ENCODE results near the gene SBNO2. TPM values are rescaled to one million over a fixed set of nuclear protein-coding genes. Genes with fewer than 3 reads are reported as not detected.

The SBNO2 gene
- 23.2 and 120 TPM in 2 replicates for total RNA-seq

GRCh38 chr19:1173845-1174809 is at the start of gene SBNO2:
TSS of gene SBNO2 (minus strand) at chr19:1174268. CDS start at chr19:1154276, 19,992 bp downstream.

GRCh38 chr19:1205114-1206099 is 31.3 kb upstream of the SBNO2 start, which contains the start of gene STK11:
TSS of gene STK11 (plus strand) at chr19:1205778. CDS start at chr19:1206914, 1,136 bp downstream.

GRCh38 chr19:1103708-1104310 is 70.3 kb downstream of the SBNO2 start, which contains the start of gene GPX4:
TSS of gene GPX4 (plus strand) at chr19:1103994. CDS start at chr19:1104044, 50 bp downstream.

GRCh38 chr19:1094978-1095701 is 78.9 kb downstream of the SBNO2 start, which contains the start of gene POLR2E:
TSS of gene POLR2E (minus strand) at chr19:1095375. CDS start at chr19:1095315, 60 bp downstream.

GRCh38 chr19:1066748-1067340 is 107.2 kb downstream of the SBNO2 start, which contains the start of gene ARHGAP45:
TSS of gene ARHGAP45 (plus strand) at chr19:1067167. CDS start at chr19:1067406, 239 bp downstream.

Other genes starting within 250 kb of the SBNO2 start
- 12.0 and 12.4 TPM in 2 replicates for gene ARID3A, start 248.2 kb downstream of the SBNO2 start, total RNA-seq
- 61.9 and 65.2 TPM in 2 replicates for gene WDR18, start 189.9 kb downstream of the SBNO2 start, total RNA-seq
- gene GRIN3B, start 173.8 kb downstream of the SBNO2 start, total RNA-seq: 1.4 and 2.1 TPM in 2 replicates
- gene TMEM259, start 153.1 kb downstream of the SBNO2 start, total RNA-seq: 74.5 and 108 TPM in 2 replicates
- gene RNU6-2, start 152.7 kb downstream of the SBNO2 start, total RNA-seq: not detected in 2 replicates
- 143 and 272 TPM in 2 replicates for gene CNN2, start 147.7 kb downstream of the SBNO2 start, total RNA-seq
- gene ABCA7, start 134.2 kb downstream of the SBNO2 start, total RNA-seq: 15.1 and 16.1 TPM in 2 replicates
- 4.6 and 4.8 TPM in 2 replicates for gene ARHGAP45, start 107.1 kb downstream of the SBNO2 start, total RNA-seq
- 53.0 and 84.9 TPM in 2 replicates for gene POLR2E, start 78.9 kb downstream of the SBNO2 start, total RNA-seq
- 220 and 224 TPM in 2 replicates for gene GPX4, start 70.3 kb downstream of the SBNO2 start, total RNA-seq
- gene STK11, start 31.5 kb upstream of the SBNO2 start, total RNA-seq: 110 and 132 TPM in 2 replicates
- gene CBARP, start 63.7 kb upstream of the SBNO2 start, total RNA-seq: 2.4 and 6.0 TPM in 2 replicates
- gene ATP5F1D, start 67.5 kb upstream of the SBNO2 start, total RNA-seq: 6.5 and 28.9 TPM in 2 replicates
- 32.1 and 46.6 TPM in 2 replicates for gene MIDN, start 74.3 kb upstream of the SBNO2 start, total RNA-seq
- gene CIRBP, start 95.1 kb upstream of the SBNO2 start, total RNA-seq: 82.7 and 181 TPM in 2 replicates
- gene FAM174C, start 101.3 kb upstream of the SBNO2 start, total RNA-seq: 22.5 and 35.5 TPM in 2 replicates
- gene EFNA2, start 111.6 kb upstream of the SBNO2 start, total RNA-seq: not detected in 2 replicates
- gene NDUFS7, start 209.6 kb upstream of the SBNO2 start, total RNA-seq: 64.0 and 67.3 TPM in 2 replicates
- gene GAMT, start 227.3 kb upstream of the SBNO2 start, total RNA-seq: 2.4 and 26.9 TPM in 2 replicates
- gene DAZAP1, start 233.3 kb upstream of the SBNO2 start, total RNA-seq: 58.0 and 108 TPM in 2 replicates